Measurements from ENCODE around the gene STX7. TPM values are rescaled to one million over a fixed set of nuclear protein-coding genes. Genes with fewer than 3 reads are reported as not detected.
A peak's percentile ranks its signal among the peaks of the same experiment; 100 is the strongest.

The STX7 gene
- total RNA-seq, 4 donors from 2014 or later = 43.2 to 81.4 (median 49.9) TPM

GRCh38 chr6:132401618-132402285, 111.2 kb downstream of the STX7 start:
- DNase-seq (ENCODE audit: extremely low spot score) = no peak
- intact Hi-C loops (cut with DNase I) = no loop called here
- Histone ChIP-seq H3K36me3 (no peaks in the 10 kb centered on the region), H3K27me3 (peaks cover 0 to 27% (median 5%) of the 10 kb centered on the region in 4 donors), H3K27ac (replicated peaks in 1 of 4) (peak overlapping the region; percentile 75 to 80 (median 78)), H3K4me3 (peak overlapping the region; percentile 68 to 80 (median 77)), H3K9me3 (no peaks in the 10 kb centered on the region), H3K4me1 (peaks cover 4 to 46% (median 20%) of the 10 kb centered on the region in 4 donors)
- WGBS = 17% methylated on average over 25 of the region's 35 CpGs
- TF ChIP-seq, protein P1, sequence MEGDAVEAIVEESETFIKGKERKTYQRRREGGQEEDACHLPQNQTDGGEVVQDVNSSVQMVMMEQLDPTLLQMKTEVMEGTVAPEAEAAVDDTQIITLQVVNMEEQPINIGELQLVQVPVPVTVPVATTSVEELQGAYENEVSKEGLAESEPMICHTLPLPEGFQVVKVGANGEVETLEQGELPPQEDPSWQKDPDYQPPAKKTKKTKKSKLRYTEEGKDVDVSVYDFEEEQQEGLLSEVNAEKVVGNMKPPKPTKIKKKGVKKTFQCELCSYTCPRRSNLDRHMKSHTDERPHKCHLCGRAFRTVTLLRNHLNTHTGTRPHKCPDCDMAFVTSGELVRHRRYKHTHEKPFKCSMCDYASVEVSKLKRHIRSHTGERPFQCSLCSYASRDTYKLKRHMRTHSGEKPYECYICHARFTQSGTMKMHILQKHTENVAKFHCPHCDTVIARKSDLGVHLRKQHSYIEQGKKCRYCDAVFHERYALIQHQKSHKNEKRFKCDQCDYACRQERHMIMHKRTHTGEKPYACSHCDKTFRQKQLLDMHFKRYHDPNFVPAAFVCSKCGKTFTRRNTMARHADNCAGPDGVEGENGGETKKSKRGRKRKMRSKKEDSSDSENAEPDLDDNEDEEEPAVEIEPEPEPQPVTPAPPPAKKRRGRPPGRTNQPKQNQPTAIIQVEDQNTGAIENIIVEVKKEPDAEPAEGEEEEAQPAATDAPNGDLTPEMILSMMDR (IDR thresholded peaks at IDR 0.05) = no peak
- TF ChIP-seq POLR2A (IDR thresholded peaks at IDR 0.05; ENCODE audit: low read depth) = no peak
- no peak for TF ChIP-seq EP300 (IDR thresholded peaks at IDR 0.05)
- TF ChIP-seq POLR2AphosphoS5 (IDR thresholded peaks at IDR 0.05) = no peak

DNA sequence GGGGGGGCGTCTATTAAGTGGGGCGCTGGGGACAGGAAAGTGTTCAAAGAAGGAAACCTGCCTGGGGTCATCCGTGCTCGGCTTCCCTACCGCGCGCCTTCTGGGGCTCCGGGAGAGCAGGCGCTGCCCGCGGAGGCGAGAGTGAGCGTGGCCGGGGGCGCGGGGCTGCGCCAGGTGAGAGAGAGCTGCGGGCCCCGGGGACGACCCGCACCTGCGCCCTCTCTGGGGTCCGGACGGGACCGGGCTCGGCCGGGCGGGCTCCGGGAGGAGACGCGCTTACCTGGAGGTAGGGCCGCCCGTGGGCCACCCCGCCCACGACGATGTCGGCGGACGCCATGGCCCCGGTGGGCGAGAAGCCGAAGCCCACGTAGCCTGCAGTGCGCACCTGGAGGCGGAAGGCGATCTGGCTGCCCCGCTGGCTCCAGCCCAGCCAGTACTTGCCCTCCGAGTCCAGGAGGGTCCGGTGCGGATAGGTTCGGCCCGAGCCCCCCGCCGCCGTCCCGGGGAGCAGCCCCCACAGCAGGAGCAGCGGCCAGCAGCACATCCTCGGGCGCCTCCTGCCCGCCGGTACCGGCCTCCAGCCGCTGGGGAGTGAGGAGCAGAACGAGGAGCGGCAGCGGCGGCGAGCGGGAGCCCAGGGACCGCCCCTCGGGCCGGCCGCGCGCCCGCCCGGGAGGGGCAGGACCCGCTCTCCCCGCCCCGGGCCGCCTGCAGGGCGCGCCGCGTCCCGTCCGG, 111.9 kb downstream of the STX7 start, which contains the start of gene MOXD1:
TSS of gene MOXD1 (minus strand) at position 593 of the 735 bp plus-strand sequence. CDS start at position 544, 49 bp downstream.
- DNase-seq (ENCODE audit: extremely low spot score) = no peak
- Histone ChIP-seq H3K36me3 (no peaks in the 10 kb centered on the region), H3K27me3 (peaks cover 0 to 27% (median 5%) of the 10 kb centered on the region in 4 donors), H3K27ac (replicated peaks in 1 of 4) (peak within 1 kb of the TSS; percentile 75 to 80 (median 78)), H3K9me3 (peaks cover 0 to under 1% (median 0%) of the 10 kb centered on the region in 4 donors), H3K4me3 (peak within 1 kb of the TSS; percentile 68 to 80 (median 77)), H3K4me1 (peaks cover 4 to 43% (median 20%) of the 10 kb centered on the region in 4 donors)
- intact Hi-C loops (cut with DNase I) = no loop called here
- TF ChIP-seq, protein P1 (IDR thresholded peaks at IDR 0.05) = peak in 2 of 3 experiments; percentile 14 to 26
- TF ChIP-seq EP300 (IDR thresholded peaks at IDR 0.05) (no peak), POLR2AphosphoS5 (IDR thresholded peaks at IDR 0.05) (peak; percentile 50 to 64), POLR2A (IDR thresholded peaks at IDR 0.05; ENCODE audit: low read depth) (no peak)
- WGBS = 0% methylated on average over 9 of the region's 87 CpGs

- Histone ChIP-seq H3K4me3 (peak overlapping the region; percentile 68 to 80 (median 77)), H3K36me3 (no peaks in the 10 kb centered on the region), H3K9me3 (peaks cover 0 to 6% (median 3%) of the 10 kb centered on the region in 4 donors), H3K27me3 (peaks cover 0 to 27% (median 5%) of the 10 kb centered on the region in 4 donors), H3K27ac (replicated peaks in 1 of 4) (peak overlapping the region; percentile 75 to 80 (median 78)), H3K4me1 (peaks cover 4 to 38% (median 18%) of the 10 kb centered on the region in 4 donors)
- intact Hi-C loops (cut with DNase I) = no loop called here
- whole genome bisulfite sequencing = 32% methylated on average over 9 of the region's 11 CpGs
- no peak for DNase-seq (ENCODE audit: extremely low spot score)
- TF ChIP-seq, protein P1 (IDR thresholded peaks at IDR 0.05) = no peak
- TF ChIP-seq POLR2AphosphoS5 (IDR thresholded peaks at IDR 0.05) (no peak), EP300 (IDR thresholded peaks at IDR 0.05) (no peak), POLR2A (IDR thresholded peaks at IDR 0.05; ENCODE audit: low read depth) (no peak)
Measured at GRCh38 chr6:132400555-132400882, 112.4 kb downstream of the STX7 start.

GRCh38 chr6:132399376-132400074, 113.4 kb downstream of the STX7 start:
- TF ChIP-seq POLR2AphosphoS5 (IDR thresholded peaks at IDR 0.05) (no peak), EP300 (IDR thresholded peaks at IDR 0.05) (no peak), POLR2A (IDR thresholded peaks at IDR 0.05; ENCODE audit: low read depth) (no peak)
- TF ChIP-seq, protein P1 (IDR thresholded peaks at IDR 0.05) = no peak
- H3K36me3 ChIP-seq = no peaks in the 10 kb centered on the region
- peaks cover 4 to 28% (median 16%) of the 10 kb centered on the region in 4 donors for H3K4me1 ChIP-seq
- intact Hi-C loops (cut with DNase I) = no loop called here
- peak overlapping the region in 3 of 4 donors; percentile 75 to 80 (median 76) for H3K27ac ChIP-seq (replicated peaks in 1 of 4)
- no peak for DNase-seq (ENCODE audit: extremely low spot score)
- 67% methylated on average over 4 of the region's 4 CpGs for WGBS
- peak overlapping the region; percentile 1 to 80 (median 74) for H3K4me3 ChIP-seq
- peaks cover 0 to 27% (median 5%) of the 10 kb centered on the region in 4 donors for H3K27me3 ChIP-seq
- peaks cover 0 to 16% (median 13%) of the 10 kb centered on the region in 4 donors for H3K9me3 ChIP-seq

Small RNA genes within 50 kb of the gene (small RNA-seq; reads per million reads assigned to genes)
- 0 reads per million in 3 donors for gene TAAR7P

Other genes starting within 250 kb of the STX7 start
- 10 to 100 TPM; 14.2 to 32.4 (median 23.6) TPM for gene MOXD1, start 111.6 kb downstream of the STX7 start, total RNA-seq
- not detected for gene TAAR9, start 25.2 kb upstream of the STX7 start, total RNA-seq
- gene TAAR8, start 39.6 kb upstream of the STX7 start, total RNA-seq = not detected
- not detected for gene TAAR6, start 57.2 kb upstream of the STX7 start, total RNA-seq
- not detected for gene TAAR5, start 76.6 kb upstream of the STX7 start, total RNA-seq
- not detected for gene TAAR2, start 111.2 kb upstream of the STX7 start, total RNA-seq
- not detected for gene TAAR1, start 146.1 kb upstream of the STX7 start, total RNA-seq
- 1 to 10 TPM in 3 of 4 donors, under 1 TPM in 1; 0.57 to 2.7 (median 1.3) TPM for gene VNN1, start 200.9 kb upstream of the STX7 start, total RNA-seq
- gene VNN2, start 244.8 kb upstream of the STX7 start, total RNA-seq = 10 to 100 TPM in 1 of 4 donors, 1 to 10 TPM in 1, under 1 TPM in 2; 0.42 to 10.9 (median 1.8) TPM

Data from esophagus muscularis mucosa (tissue), 4 donors.